GM21381 (cell line): ENCODE data around the gene MYL1.
A peak's percentile ranks its signal among the peaks of the same experiment; 100 is the strongest.

Experiments
- ATAC-seq: cut with Tn5 transposase; IDR thresholded peaks from one replicate; pipeline ENCODE4 v1.9.1; 2021; ENCODE audit warnings: mild to moderate bottlenecking, moderate library complexity; ENCODE audit not compliant: unreplicated experiment

The MYL1 gene

DNA sequence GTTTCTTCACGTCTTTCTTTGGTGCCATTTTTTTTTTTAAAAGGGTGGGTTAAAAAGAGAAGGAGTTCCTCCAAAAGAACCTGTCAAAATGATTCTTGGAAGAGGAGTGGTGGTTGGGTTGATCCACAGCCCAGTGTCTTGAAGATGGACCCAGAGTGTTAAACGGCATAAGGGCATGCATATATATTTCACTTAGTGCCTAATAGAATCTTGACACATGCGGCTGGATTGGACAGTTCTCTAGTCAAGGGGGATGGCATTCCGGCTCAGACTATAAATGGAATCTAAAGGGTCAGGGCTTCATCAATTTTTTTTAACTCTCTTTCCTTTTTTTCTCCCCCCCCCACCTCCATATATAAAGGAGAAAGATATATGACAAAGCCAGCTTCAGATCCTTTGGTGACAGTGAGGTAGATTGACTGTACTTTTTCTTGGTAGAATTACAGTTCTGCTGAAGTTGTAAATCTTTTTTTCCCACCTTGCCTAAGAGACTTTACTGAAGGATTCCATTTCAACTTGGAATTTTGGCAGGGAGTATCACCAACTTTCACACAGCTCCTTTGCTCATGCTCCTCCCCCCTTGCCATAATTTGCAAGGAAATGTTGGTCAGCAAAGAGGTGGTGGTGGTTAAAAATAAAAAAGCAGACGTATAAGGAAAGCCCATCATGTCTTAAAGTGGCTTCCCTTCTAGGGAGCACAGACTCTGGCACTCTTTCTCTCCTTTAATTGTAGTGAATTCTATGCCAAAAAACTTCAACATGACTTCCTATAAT is at the start of gene MYL1:
Gene MYL1, minus strand, starts transcription at position 160 of the 774 bp plus-strand sequence. Its CDS starts 132 bp downstream, at position 28.
- ATAC-seq, result no peak

DNA sequence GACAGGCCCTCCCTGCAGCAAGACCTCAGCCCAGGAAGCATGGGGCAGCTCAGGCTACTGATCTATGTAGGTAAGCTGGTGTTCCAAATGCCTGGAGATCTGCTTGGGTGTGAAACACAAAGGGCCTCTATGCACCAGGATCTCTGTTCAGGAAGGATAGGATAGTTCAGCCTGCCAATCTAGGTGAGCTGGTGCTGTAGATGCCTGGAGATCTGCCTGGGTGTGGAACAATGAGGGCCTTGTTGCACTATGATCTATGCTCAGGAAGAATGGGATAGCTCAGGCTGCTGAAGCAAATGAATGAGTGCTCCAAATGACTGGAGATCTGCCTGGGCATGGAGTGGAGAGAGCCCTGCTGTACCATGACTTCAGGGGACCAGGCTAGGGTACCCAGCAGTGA is 48.9 kb upstream of the MYL1 start:
- ATAC-seq, result no peak

DNA sequence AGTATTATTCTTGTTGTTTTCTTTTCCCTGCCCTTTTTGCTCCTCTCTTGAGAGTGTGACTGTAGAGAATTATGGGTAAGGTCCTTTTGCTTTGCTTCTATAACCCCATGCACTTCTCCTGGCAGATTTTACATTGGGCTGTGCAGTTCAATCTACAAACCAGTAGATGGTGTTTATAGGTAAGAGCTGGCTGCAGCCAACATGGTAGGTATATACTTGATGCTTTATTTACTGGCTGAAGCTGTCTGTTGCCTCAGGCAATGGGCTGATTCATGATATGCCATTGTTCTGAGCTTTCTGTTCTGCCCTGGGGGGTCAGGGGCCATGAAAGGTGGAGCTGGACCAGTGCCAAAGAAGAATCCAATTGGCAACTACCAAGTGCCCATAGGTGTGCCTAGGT is 48.3 kb upstream of the MYL1 start:
- peak; percentile 49 for ATAC-seq

DNA sequence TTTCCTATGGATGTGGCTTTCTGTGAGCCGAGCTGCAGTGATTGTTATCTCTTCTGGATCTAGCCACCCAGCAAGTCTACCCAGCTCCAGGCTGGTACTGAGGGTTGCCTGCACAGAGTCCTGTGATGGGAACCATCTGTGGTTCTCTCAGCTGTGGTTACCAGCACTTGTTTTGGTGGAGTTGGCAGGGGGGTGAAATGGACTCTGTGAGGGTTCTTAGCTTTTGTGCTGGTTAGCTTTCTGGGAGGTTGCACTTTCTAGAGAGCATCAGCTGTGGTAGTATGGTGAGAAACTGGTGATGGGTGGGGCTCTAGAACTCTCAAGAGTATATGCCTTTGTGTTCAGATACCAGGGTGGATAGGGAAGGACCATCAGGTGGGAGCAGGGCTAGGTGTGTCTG is 45.4 kb upstream of the MYL1 start:
- no peak for ATAC-seq

DNA sequence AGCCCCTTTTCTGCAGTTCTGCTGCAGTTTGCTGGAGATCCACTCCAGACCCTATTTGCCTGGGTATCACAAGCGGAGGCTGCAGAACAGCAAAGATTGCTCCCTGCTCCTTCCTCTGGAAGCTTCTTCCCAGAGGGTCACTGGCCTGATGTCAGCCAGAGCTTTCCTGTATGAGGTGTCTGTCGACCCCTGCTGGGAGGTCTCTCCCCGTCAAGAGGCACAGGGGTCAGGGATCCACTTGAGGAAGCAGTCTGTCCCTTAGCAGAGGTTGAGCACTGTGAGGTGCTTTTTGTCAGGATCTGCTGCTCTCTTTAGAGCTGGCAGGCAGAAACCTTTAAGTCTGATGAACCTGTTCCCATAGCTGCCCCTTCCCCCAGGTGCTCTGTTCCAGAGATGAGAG is 42.0 kb upstream of the MYL1 start:
- ATAC-seq, result no peak

DNA sequence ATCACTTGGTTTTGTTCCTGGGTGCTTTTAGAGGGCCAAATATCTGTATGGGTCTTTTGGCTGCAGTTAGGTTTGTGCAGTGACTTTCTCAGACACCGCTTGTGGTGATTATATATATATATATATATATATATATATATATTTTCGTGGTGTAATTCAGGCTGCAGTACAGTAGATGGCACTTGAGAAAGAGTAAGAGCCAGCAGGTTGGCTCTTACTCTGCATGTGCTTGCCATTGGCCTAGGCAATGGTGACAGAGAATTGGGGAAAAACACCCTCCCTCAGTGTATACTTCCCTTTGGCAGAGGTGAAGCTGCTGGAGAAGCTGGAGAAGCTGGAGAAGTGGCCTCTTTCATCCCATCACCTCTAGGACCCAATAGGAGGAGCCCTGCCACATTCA is 22.2 kb upstream of the MYL1 start:
- ATAC-seq, result no peak

DNA sequence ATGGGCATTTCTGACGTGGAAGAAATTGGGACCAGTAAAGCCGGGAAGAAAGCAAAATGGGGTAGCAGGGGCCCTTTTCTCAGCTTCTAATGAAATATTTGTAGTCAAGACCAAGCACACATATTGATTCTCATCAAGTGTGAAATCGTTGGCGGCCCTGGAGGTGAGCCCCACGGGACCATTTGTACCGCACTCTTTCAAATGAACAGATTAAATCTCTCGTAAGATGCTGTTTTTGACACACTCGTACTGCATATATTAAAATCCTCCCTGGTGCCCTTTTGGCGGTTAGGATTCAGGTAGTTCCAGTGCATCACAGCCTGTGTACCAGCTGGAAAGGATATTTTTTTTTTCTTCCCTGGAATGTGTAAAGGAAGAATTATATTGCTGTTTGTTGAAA is 9.9 kb upstream of the MYL1 start:
- no peak for ATAC-seq

DNA sequence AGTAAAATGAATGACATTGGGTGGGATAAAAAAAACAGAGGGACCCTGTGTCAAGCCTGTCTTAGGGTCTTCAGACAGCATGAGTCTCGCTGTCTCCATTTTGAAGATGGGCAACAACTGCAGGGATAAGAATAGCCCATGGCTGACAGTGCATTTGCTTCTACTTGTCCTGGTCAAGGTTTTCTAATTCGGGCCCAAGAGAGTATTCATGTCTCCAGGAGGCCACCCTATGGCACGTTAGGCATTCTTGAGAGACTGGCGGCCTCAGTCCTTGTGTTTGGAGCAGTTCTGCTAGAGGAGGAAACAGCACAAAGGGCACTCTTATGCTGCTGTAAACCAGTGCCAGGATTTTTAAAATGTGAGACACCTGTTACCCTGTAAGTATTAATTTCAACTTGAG is 9.5 kb upstream of the MYL1 start:
- ATAC-seq, result no peak

DNA sequence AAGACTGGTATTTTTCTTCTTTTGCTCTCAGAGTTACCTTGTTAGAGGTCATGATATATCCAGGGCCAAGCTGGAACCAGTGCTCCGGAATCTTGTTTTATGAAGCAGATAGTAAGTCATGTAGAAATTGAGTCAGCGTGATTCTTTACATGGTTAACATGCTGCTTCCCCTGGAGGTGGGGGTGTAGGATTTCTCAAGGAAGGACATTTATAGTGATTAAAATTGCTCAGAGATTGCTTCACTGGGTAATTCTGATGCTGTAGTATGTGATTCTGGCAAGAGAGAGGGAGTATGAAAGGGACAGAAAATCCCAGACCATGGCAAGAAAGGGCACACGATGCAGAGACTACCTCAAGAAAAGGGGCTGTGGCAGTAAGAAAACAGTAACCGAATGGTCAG is 8.0 kb upstream of the MYL1 start:
- ATAC-seq, result no peak

DNA sequence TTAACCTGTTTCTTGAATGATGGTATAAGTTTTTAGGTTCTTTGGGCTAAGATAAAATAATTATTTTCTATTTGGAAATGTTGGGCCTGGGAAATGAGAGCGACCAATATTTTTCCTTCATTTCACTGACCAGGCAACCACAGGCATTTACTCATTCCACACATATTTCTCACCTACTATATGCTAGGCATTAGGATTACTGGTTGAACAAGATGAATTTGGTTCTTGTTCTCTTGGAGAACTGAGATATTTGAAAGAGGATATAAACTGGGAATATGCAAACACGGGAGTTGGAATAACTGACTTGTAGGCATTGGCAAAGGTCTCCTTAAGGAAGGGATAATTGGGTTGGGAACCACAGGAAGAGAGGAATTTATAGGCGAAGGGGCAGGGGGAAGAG is 3.9 kb upstream of the MYL1 start:
- ATAC-seq, result no peak

DNA sequence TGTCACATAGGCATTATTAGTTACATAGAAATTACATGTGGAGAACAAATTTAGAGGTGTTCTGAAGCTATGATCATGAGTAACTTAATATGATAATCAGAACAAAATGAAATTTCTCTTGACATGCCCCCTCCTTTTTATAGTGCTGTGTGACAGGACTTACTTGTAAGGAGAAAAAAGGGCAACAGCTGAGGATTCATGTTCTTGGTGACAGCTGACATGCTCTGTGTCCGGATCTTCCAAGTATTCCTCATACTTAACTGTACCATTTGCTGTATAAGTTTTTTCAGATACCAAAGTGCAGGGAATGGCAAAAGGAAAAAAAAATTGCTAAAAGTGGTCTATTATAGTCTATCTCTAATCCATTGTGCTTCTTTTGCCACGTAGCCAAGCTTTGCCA is 3.5 kb upstream of the MYL1 start:
- no peak for ATAC-seq

DNA sequence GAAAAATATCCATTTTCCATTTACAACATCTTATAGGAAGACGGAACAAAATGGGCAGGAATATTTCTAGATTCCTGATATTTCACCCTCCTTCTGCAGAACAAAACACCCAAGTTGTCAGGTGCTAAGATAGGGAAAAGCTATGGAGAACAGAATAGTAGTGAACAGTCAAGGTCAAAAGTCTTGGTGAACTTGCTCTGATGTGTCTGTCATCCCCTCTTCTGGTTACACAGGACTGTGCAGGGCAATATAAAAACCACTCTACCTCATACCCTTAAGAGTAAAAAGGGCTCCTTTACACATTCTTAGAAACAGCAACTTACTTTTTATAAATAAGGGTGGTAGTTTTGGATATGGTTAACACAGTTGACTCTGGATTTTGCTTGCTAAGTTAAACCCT is 4.4 kb downstream of the MYL1 start:
- ATAC-seq, result no peak

DNA sequence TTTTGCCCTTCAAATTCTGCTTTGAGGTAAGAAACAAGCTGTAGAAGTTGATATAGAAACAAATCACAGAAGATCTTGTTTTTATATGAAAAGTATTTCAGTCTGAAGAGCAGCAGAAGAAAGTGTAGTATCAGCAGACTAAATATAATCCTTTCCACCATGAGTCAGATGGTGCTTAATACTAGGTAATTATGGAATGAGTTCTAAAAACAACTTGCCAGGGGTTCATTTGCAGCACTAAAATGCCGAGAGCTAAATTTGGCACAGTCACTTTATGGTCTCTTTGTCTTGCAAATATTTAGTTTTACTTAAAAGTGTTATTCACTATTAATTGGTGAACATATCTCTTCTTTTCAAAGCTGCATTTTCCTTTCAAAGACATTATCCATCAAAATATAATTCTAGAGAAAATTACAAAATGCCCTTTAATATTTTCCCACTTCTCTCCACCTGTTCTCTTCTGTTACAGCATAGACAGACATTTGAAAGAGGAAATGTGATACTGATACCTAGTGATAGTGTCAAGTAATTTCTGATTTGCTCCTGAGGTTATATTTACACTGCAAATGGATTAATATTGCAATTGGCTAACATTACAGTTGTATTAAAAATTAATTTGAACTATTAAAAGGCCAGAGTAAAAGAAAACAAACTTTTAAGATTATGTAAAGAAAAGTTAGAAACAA is 5.3 kb downstream of the MYL1 start:
- ATAC-seq, result no peak

DNA sequence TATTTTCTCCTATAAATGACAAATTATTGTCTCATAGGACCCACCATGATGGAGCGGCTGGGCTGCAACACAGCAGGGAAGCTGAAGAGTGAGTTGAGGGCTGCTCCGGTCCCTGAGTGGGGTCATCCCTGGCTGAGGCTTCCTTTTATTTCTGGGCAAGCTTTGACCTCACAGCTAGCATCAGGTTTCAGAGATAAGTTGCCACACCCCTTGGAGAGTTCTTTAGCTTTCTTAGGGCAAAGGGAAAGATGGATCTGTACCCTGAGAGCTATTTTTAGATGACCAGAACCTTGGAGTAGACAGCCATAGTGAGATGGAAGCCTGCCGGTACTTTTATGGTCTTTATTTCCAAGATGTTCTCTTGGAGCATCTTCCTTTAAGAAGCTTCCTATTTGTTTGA is 11.5 kb downstream of the MYL1 start:
- no peak for ATAC-seq

DNA sequence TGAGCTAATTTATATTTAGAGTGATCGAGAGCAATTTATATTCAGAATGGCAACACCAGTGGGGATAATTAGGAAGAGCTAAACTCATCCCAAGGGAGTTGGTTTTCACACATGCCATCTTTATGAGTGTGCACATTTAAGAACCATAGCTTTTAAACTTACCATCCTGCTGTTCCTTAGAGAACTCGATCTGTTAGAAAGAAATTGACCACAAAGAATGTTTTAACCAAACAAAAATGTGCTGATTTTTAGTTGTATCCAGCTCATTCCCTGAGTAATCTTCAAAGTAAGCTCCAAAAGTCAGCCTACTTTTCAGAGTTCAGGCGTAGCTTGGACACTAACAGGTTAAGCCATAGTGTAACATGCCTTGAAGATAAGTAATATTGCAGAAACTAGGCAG is 12.6 kb downstream of the MYL1 start:
- ATAC-seq, result no peak

DNA sequence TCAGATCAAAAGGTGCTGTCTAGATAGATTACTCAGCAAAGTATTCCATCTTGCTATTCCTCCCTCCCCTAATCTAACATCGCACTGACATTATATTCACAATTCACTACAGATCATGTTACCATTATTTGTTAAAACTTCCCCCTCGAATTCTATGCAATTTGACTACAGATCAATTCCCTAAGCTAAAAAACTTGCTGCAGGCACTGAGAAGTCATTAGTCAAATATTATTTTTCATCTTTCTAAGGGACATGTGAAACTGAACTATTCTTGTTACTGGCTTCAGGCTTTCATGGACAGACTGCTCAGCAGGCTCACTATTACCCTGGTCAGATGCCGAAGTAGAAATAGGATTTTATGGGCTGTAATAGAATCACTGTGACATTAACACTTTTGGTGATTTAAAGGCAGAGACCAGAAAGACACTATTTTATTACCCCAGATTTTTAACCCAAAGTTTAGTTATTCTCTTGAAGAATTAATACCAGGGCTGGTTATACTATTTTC is 15.1 kb downstream of the MYL1 start:
- no peak for ATAC-seq

DNA sequence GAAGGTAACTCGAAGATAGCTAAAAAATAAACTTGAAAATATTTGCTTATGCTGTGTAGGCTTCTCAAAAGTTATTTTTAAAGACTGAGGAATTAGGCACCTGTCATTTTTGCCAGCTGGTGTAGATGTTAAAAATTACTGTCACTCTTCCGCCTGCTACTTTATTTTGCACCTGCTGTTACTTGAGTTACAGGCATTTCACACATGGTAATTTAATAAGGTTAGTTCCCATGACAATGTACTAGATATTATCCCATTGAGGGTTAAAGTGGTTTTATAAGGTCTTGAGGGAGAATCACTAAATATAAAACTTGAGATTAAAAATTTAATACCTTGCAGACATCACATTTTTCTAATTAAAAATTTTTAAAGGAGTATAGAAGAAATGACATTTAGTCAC is 26.6 kb downstream of the MYL1 start:
- no peak for ATAC-seq

DNA sequence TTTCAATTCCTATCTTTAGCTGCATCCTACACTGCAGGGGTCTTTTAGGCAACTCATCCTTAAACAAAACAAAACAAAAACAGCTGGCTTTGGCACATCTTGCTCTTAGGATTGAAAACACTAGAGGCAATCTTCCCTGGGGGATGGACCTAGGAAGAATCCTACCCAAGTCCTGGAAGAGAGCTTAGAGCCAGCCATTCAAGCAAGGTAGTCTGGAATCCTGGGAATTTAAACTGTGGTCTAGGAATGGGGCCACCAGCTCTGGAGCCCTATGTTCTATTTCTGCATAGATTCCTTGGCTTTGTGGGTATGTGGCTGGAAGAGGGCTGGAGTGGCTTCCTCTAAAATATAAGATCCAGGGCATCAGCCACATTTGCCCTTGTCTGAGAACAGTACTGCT is 27.7 kb downstream of the MYL1 start:
- no peak for ATAC-seq

DNA sequence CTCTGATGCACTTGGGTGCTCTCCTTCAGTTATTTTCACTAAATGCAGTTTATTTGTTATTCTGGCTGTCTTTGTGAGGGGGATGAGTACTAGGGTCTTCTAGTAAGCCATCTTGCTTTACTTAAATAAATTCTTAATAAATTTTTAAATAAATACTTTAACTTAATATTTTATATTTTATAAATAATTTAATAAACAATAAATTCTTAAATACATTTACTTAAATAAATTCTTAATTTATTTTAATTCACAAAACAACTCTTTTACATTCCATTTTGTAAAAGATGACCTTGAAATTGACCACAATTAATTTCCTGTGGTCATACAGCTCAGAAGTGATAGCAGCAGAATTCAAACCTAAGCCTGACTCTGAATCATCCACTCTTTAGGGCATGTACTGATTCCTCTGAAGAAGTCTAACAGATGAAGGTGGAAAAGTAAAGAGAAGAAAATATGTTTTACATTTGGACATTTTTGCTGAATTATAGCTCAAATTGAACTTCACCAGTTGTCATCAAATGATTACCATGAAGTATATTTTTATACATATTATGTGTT is 28.8 kb downstream of the MYL1 start:
- ATAC-seq, result no peak

DNA sequence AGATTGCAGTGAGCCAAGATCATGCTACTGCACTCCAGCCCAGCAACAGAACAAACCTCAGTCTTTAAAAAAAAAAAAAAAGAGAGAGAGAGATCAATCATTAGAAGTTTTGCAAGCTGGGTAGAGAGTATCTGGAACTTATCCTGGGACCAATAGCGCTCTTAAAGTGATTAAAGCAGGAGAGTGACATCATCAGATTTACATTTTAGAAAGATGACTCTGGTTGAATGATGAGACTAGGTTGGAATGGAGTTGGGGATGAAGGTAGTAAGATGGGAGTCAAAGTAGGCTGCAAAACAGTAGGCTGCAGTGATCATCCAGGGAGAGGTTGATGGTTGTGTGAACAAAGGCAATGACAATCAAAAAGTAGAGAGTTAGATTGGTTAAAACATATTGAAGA is 37.8 kb downstream of the MYL1 start:
- no peak for ATAC-seq

DNA sequence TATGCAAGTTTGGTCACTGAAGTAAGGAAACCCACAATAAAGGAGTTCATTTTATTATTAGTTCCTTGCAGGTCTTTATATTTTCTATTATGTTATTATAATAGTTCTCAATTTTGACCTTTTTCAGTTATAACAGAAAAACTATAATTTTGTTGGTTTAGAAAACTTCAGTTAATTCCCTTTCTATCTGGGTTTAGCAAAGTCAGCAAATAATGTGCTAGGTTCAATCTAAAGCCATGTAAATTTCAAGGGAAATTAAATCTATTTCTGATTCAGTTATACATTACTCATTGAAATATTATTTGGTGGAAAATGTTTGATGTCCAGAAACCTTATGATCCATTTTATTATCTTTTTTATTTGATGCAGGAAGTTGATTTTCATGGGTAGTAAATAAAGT is 43.7 kb downstream of the MYL1 start:
- no peak for ATAC-seq

DNA sequence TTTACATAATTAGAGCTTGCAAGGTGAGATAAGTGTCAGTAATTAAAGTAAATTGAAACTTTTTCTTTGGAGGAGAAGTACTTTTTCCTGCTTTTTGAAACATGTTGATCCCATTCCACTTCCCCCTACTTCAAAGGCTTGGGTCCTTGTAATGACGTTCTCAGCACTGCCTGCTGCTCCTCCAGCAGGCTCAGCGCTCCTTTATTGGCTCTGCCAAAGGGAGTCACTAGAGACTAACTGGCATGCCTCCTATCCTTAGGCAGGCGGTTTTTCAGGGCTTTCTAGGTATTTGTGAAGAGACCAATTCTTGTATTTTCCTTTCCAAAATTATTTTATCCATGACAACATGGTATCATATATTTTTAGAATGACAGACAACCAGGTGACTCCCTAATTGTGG is 45.8 kb downstream of the MYL1 start:
- ATAC-seq, result no peak
